CD4-positive, alpha-beta T cell treated with Interleukin-2 at 100 ng/mL for 4 hours (primary cell): Measurements from ENCODE around the gene PPIE.
"Not testable (repeated sequence)": the region's sequence is repeated elsewhere in the genome, so short reads cannot be mapped to it uniquely, and the experiment has no call there.

Experiments
- DNase-seq: peaks from one replicate; pipeline ENCODE4 v3.0.0-alpha.2; 2020; ENCODE audit warnings: low spot score

Gene PPIE

GRCh38 chr1:39777896-39778295 is 39.2 kb downstream of the PPIE start:
- DNase-seq = not testable (repeated sequence)

GRCh38 chr1:39778463-39779099 is 39.9 kb downstream of the PPIE start:
- not testable (repeated sequence) for DNase-seq

GRCh38 chr1:39779137-39779536 is 40.5 kb downstream of the PPIE start:
- no peak for DNase-seq

GRCh38 chr1:39779821-39780220 is 41.1 kb downstream of the PPIE start:
- no peak for DNase-seq

- no peak for DNase-seq
These were observed 42.6 kb downstream of the PPIE start for GRCh38 chr1:39781349-39781715.

- no peak for DNase-seq
These were observed 43.4 kb downstream of the PPIE start for GRCh38 chr1:39782103-39782502.

- not testable (repeated sequence) for DNase-seq
These were observed 44.0 kb downstream of the PPIE start for GRCh38 chr1:39782685-39783084.

- DNase-seq = not testable (repeated sequence)
These were observed 47.8 kb downstream of the PPIE start for GRCh38 chr1:39786303-39787107.

- DNase-seq = not testable (repeated sequence)
These were observed 48.4 kb downstream of the PPIE start for GRCh38 chr1:39787108-39787375.

- DNase-seq = no peak
These were observed 48.8 kb downstream of the PPIE start for GRCh38 chr1:39787468-39787867.

GRCh38 chr1:39787964-39788363 is 49.3 kb downstream of the PPIE start:
- not testable (repeated sequence) for DNase-seq

GRCh38 chr1:39788426-39788757 is 49.7 kb downstream of the PPIE start:
- DNase-seq = no peak

- DNase-seq = peak; percentile 39
These were observed 50.3 kb downstream of the PPIE start, which contains the start of gene BMP8B for GRCh38 chr1:39788758-39789570. TSS of gene BMP8B (minus strand) at chr1:39788865. CDS start at chr1:39788485, 380 bp downstream.

- no peak for DNase-seq
These were observed 51.0 kb downstream of the PPIE start for GRCh38 chr1:39789571-39790110.

- DNase-seq = no peak
These were observed 53.2 kb downstream of the PPIE start for GRCh38 chr1:39791838-39792237.

- no peak for DNase-seq
These were observed 57.0 kb downstream of the PPIE start for GRCh38 chr1:39795651-39796050.

- peak; percentile 95 for DNase-seq
These were observed 60.4 kb downstream of the PPIE start for GRCh38 chr1:39798859-39799769.

- peak; percentile 75 for DNase-seq
These were observed 61.2 kb downstream of the PPIE start for GRCh38 chr1:39799770-39800470.

GRCh38 chr1:39800471-39800835 is 61.8 kb downstream of the PPIE start:
- no peak for DNase-seq

GRCh38 chr1:39802496-39803260 is 64.0 kb downstream of the PPIE start:
- DNase-seq = no peak
